Spleen (tissue), 11 donors: Measurements from ENCODE around the gene ECT2L. TPM values are rescaled to one million over a fixed set of nuclear protein-coding genes. Genes with fewer than 3 reads are reported as not detected.

ENCODE experiments used
- DNase-seq: peaks from one replicate; pipeline ENCODE4 v3.0.0-alpha.2; 2020
- H3K27ac ChIP-seq, 8 donors: fragments of 200-600 bp; sonication (generic) in 7 of 8; 1 replicate in 4 of 8; 2 replicates in 4 of 8; pipeline versions ENCODE4 v1.5.0 to v1.8.0; 2016 to 2021; ENCODE audit warnings: inconsistent platforms in 4 of 8, mild to moderate bottlenecking in 4 of 8, moderate library complexity in 1 of 8
- H3K27me3 ChIP-seq, 7 donors: fragments of 200-600 bp; sonication (generic) in 6 of 7; replicated peaks in 1 of 7; 1 replicate in 4 of 7; 2 replicates in 3 of 7; pipeline versions ENCODE4 v1.5.0 to v1.8.0; 2016 to 2021; ENCODE audit warnings: inconsistent platforms in 3 of 7, mild to moderate bottlenecking in 1 of 7
- H3K36me3 ChIP-seq, 6 donors: fragments of 200-600 bp; sonication (generic) in 5 of 6; 1 replicate in 4 of 6; 2 replicates in 2 of 6; pipeline versions ENCODE4 v1.5.0 to v1.8.0; 2016 to 2021; ENCODE audit warnings: inconsistent platforms in 2 of 6
- H3K4me1 ChIP-seq, 6 donors: fragments of 200-600 bp; sonication (generic) in 5 of 6; 1 replicate in 3 of 6; 2 replicates in 3 of 6; pipeline versions ENCODE4 v1.5.0 to v1.8.0; 2016 to 2021; ENCODE audit warnings: inconsistent platforms in 3 of 6
- H3K4me3 ChIP-seq, 8 donors: fragments of 200-600 bp; sonication (generic) in 7 of 8; 1 replicate in 4 of 8; 2 replicates in 4 of 8; pipeline versions ENCODE4 v1.5.0 to v1.8.0; 2016 to 2021; ENCODE audit warnings: inconsistent platforms in 4 of 8, mild to moderate bottlenecking in 4 of 8, moderate library complexity in 2 of 8
- H3K9me3 ChIP-seq, 8 donors: fragments of 200-600 bp; sonication (generic) in 7 of 8; 1 replicate in 4 of 8; 2 replicates in 4 of 8; pipeline versions ENCODE4 v1.5.0 to v1.8.0; 2016 to 2021; ENCODE audit warnings: inconsistent platforms in 4 of 8
- CTCF ChIP-seq, 11 experiments: fragments of 200-600 bp in 7 of 11; fragments of 450-650 bp in 4 of 11; sonication (generic) in 4 of 11; IDR thresholded peaks in 8 of 11; conservative IDR thresholded peaks in 3 of 11; 1 replicate in 7 of 11; 2 replicates in 4 of 11; pipeline versions ENCODE4 v1.4.0 to v1.8.0; 2016 to 2021; ENCODE audit warnings: antibody characterized with exemption in 11 of 11, inconsistent platforms in 4 of 11, mild to moderate bottlenecking in 1 of 11
- POLR2A ChIP-seq, 3 donors: fragments of 450-650 bp; IDR thresholded peaks; one replicate each; pipeline ENCODE4 v1.5.1; 2017; ENCODE audit warnings: antibody characterized with exemption in 3 of 3, mild to moderate bottlenecking in 1 of 3
- POLR2AphosphoS5 ChIP-seq, 3 donors: sonication (generic); formaldehyde crosslinking; IDR thresholded peaks; one replicate each; pipeline ENCODE4 v1.5.1; 2017; ENCODE audit warnings: antibody characterized with exemption in 3 of 3
- WGBS, 5 donors: extraction: QIAGEN DNeasy Blood & Tissue Kit in 3 of 5; methylation state at CpG; one replicate each; pipeline versions ENCODE4 v1.1.5 to v1.1.7; 2013 to 2018; 5-methylcytosine and 5-hydroxymethylcytosine counted together
- intact Hi-C: fragments of 100-400 bp; cut with DNase I; formaldehyde crosslinking; loops from one replicate; pipeline ENCODE4 v1.15.0; 2023; ENCODE audit warnings: low total_unique reads
- polyA plus RNA-seq, 3 donors: library from polyadenylated mRNA; stranded (reverse); fragments of 200-250 nt; gene quantifications; one replicate each; pipeline ENCODE4 v1.2.1, GENCODE V29; 2013
- total RNA-seq, 7 donors: library from RNA; depleted of rRNA in 3 of 7; stranded (reverse); fragments of >200 nt in 3 of 7; fragmentation: NEBNext Ultra II Directional in 4 of 7; extraction: Animal tissue kit (Norgen Biotek cat#: 25700) in 4 of 7; gene quantifications; one replicate each; pipeline versions ENCODE4 v1.1.0 to v1.2.1, GENCODE V29; 2016 to 2021
- donor health status: healthy with polysubstance abuse.
- donor health status: DM: no; HTN: no; CAD: no; lungs with moderate emphysema.
- donor health status: DM: no; HTN: no; CAD: no.
- donor health status: Bipolar disorder and iron deficiency.
- donor health status: healthy.
- donor health status: DM: no; HTN: no; CAD: no.
- donor health status: DM: yes; HTN: yes; CAD: no.

The ECT2L gene
- total and polyA plus RNA-seq, 10 donors = 0.12 to 0.17 (median 0.13) TPM; not detected in 7

GRCh38 chr6:138948546-138949179 lies 152.8 kb downstream of the ECT2L start:
- WGBS, 5 donors = 80 to 97% (median 91%) methylated on average over 1 of the region's 1 CpG
- H3K4me1 ChIP-seq = peaks cover 0 to 60% (median 6%) of the 10 kb centered on the region in 6 donors

GRCh38 chr6:138953451-138953850 lies 157.6 kb downstream of the ECT2L start:
- TF ChIP-seq CTCF (IDR thresholded peaks at IDR 0.05 in 8 of 11, conservative IDR thresholded peaks at IDR 0.05 in 3 of 11) = no peak
- no peak for TF ChIP-seq POLR2A (IDR thresholded peaks at IDR 0.05)
- TF ChIP-seq POLR2AphosphoS5 (IDR thresholded peaks at IDR 0.05) = no peak
- intact Hi-C loops = no loop called here
- Histone ChIP-seq H3K27ac (no peak overlapping the region), H3K36me3 (no peaks in the 10 kb centered on the region), H3K4me3 (no peak overlapping the region), H3K27me3 (no peaks in the 10 kb centered on the region), H3K9me3 (no peaks in the 10 kb centered on the region), H3K4me1 (peaks cover 7 to 74% (median 29%) of the 10 kb centered on the region in 6 donors)
- 0 to 55% (median 23%) methylated on average over 1 of the region's 1 CpG for WGBS, 5 donors
- DNase-seq = no peak

More at GRCh38 chr6:138948546-138949179, 152.8 kb downstream of the ECT2L start:
- no peak for DNase-seq
- intact Hi-C loops = no loop called here
- TF ChIP-seq POLR2AphosphoS5 (IDR thresholded peaks at IDR 0.05) (no peak), POLR2A (IDR thresholded peaks at IDR 0.05) (no peak), CTCF (IDR thresholded peaks at IDR 0.05 in 8 of 11, conservative IDR thresholded peaks at IDR 0.05 in 3 of 11) (peak in 2 of 11 experiments; percentile 10)
- H3K9me3 ChIP-seq = no peaks in the 10 kb centered on the region
- H3K4me3 ChIP-seq = no peak overlapping the region
- peaks cover 0 to 26% (median 13%) of the 10 kb centered on the region in 6 donors for H3K36me3 ChIP-seq
- no peak overlapping the region for H3K27ac ChIP-seq
- no peaks in the 10 kb centered on the region for H3K27me3 ChIP-seq

Other genes starting within 250 kb of the ECT2L start
- gene CCDC28A, start 22.3 kb upstream of the ECT2L start, total RNA-seq = 10 to 100 TPM; 20.0 to 36.9 (median 28.9) TPM
- 10 to 100 TPM; 35.3 to 43.9 (median 43.0) TPM for gene CCDC28A, start 22.3 kb upstream of the ECT2L start, polyA plus RNA-seq
- gene REPS1, start 192.2 kb downstream of the ECT2L start, total RNA-seq = 10 to 100 TPM; 41.2 to 75.7 (median 61.6) TPM
- 10 to 100 TPM; 17.2 to 31.5 (median 26.5) TPM for gene REPS1, start 192.2 kb downstream of the ECT2L start, polyA plus RNA-seq
- gene ABRACL, start 232.7 kb downstream of the ECT2L start, total RNA-seq = 10 to 100 TPM; 56.5 to 89.4 (median 69.3) TPM
- gene ABRACL, start 232.7 kb downstream of the ECT2L start, polyA plus RNA-seq = 100 to 1,000 TPM in 2 of 3 donors, 10 to 100 TPM in 1; 76.4 to 183 (median 148) TPM